GM12878 (cell line): Measurements from ENCODE around the gene ZNF335.

Source experiments
- ATF7 ChIP-seq: fragments of 450-650 bp; IDR thresholded peaks from 2 replicates; pipeline ENCODE4 v1.6.1; 2016; ENCODE audit warnings: low read depth, mild to moderate bottlenecking
- CREB1 ChIP-seq: IDR thresholded peaks from 2 replicates; pipeline ENCODE4 v1.6.1; 2012; ENCODE audit warnings: low read depth, mild to moderate bottlenecking, inconsistent platforms
- GATAD2B ChIP-seq: fragments of 450-650 bp; conservative IDR thresholded peaks from 2 replicates; pipeline ENCODE4 v1.6.1; 2017; ENCODE audit warnings: low read depth, mild to moderate bottlenecking, moderate library complexity
- MTA3 ChIP-seq: IDR thresholded peaks from 2 replicates; pipeline ENCODE4 v1.6.1; 2012; ENCODE audit warnings: low read length, inconsistent platforms, borderline replicate concordance
- SMC3 ChIP-seq: IDR thresholded peaks from 2 replicates; pipeline ENCODE4 v1.6.1; 2011; ENCODE audit warnings: low read length, improper control_type of control experiment, borderline replicate concordance
- SP1 ChIP-seq: IDR thresholded peaks from one replicate; pipeline ENCODE4 v1.6.1; 2011; ENCODE audit warnings: low read depth, low read length
- TF ChIP-seq, protein P1 (sequence below): IDR thresholded peaks from 2 replicates; pipeline ENCODE4 v1.6.1; 2011; ENCODE audit warnings: low read depth, mild to moderate bottlenecking, low read length, moderate library complexity, borderline replicate concordance; ENCODE audit errors: extremely low read depth
- TF ChIP-seq, protein P2 (sequence below), 3 experiments: IDR thresholded peaks in 2 of 3; conservative IDR thresholded peaks in 1 of 3; 2 replicates each; pipeline ENCODE4 v1.5.1; 2011; ENCODE audit warnings: low read depth in 3 of 3, low read length in 3 of 3, mild to moderate bottlenecking in 3 of 3, control low read depth in 2 of 3, moderate library complexity in 2 of 3, inconsistent platforms in 1 of 3, mixed read lengths in 1 of 3; ENCODE audit not compliant: control insufficient read depth in 2 of 3, insufficient read depth in 1 of 3; ENCODE audit errors: extremely low read depth in 1 of 3
- TF ChIP-seq, protein P3 (sequence below): fragments of 450-650 bp; IDR thresholded peaks from 2 replicates; pipeline ENCODE4 v1.6.1; 2016; ENCODE audit warnings: mild to moderate bottlenecking

DNA sequence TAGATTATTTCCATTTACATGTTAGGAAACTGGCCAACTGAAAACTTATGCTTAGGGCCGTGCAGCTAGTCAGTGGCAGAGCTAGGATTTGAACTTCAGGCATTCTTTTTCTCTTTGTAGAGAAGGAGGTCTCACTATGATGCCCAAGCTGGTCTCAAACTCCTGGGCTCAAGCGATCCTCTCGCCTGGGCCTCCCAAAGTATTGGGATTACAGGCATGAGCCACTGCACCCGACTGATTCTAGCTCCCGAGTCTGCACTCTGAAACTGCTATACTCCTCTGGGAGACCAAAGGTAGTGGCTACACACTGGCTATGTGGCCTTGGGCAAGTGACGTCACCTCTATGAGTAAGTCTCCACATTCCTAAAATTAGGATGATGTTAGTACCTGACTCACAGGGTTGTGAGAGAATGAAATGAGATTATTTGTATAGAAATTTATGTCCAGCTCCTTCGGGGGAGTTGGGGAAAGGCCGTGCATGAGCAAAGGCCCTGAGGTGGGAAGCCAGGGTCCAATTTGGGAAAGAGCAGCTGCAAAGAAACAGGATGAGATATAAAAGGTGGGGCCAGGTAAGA, 66.4 kb downstream of the ZNF335 start:
- TF ChIP-seq MTA3 = no peak
- no peak for TF ChIP-seq SMC3
- TF ChIP-seq, protein P1, sequence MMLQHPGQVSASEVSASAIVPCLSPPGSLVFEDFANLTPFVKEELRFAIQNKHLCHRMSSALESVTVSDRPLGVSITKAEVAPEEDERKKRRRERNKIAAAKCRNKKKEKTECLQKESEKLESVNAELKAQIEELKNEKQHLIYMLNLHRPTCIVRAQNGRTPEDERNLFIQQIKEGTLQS = no peak
- TF ChIP-seq CREB1 = no peak
- no peak for TF ChIP-seq SP1
- TF ChIP-seq, protein P2, sequence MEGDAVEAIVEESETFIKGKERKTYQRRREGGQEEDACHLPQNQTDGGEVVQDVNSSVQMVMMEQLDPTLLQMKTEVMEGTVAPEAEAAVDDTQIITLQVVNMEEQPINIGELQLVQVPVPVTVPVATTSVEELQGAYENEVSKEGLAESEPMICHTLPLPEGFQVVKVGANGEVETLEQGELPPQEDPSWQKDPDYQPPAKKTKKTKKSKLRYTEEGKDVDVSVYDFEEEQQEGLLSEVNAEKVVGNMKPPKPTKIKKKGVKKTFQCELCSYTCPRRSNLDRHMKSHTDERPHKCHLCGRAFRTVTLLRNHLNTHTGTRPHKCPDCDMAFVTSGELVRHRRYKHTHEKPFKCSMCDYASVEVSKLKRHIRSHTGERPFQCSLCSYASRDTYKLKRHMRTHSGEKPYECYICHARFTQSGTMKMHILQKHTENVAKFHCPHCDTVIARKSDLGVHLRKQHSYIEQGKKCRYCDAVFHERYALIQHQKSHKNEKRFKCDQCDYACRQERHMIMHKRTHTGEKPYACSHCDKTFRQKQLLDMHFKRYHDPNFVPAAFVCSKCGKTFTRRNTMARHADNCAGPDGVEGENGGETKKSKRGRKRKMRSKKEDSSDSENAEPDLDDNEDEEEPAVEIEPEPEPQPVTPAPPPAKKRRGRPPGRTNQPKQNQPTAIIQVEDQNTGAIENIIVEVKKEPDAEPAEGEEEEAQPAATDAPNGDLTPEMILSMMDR (IDR thresholded peaks at IDR 0.05 in 2 of 3, conservative IDR thresholded peaks at IDR 0.05 in 1 of 3; ENCODE audit: control insufficient read depth in 2 of 3, extremely low read depth in 1 of 3, insufficient read depth in 1 of 3, low read depth in 3 of 3, low read length in 3 of 3) = no peak
- no peak for TF ChIP-seq GATAD2B
- TF ChIP-seq, protein P3, sequence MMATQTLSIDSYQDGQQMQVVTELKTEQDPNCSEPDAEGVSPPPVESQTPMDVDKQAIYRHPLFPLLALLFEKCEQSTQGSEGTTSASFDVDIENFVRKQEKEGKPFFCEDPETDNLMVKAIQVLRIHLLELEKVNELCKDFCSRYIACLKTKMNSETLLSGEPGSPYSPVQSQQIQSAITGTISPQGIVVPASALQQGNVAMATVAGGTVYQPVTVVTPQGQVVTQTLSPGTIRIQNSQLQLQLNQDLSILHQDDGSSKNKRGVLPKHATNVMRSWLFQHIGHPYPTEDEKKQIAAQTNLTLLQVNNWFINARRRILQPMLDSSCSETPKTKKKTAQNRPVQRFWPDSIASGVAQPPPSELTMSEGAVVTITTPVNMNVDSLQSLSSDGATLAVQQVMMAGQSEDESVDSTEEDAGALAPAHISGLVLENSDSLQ = no peak
- no peak for TF ChIP-seq ATF7
